Measurements from ENCODE around the gene ARHGAP27. TPM values are rescaled to one million over a fixed set of nuclear protein-coding genes. Genes with fewer than 3 reads are reported as not detected.

ARHGAP27 gene
- polyA plus RNA-seq, 3 donors = 47.2 to 315 (median 55.0) TPM

GRCh38 chr17:45380046-45380765, 52.5 kb downstream of the ARHGAP27 start:
- Histone ChIP-seq H4K20me1 (ENCODE audit: insufficient read depth, low read length) (no peaks in the 10 kb centered on the region), H3K9me3 (replicated peaks in 1 of 2; ENCODE audit: control insufficient read depth in 1 of 2, insufficient read depth in 1 of 2, low read length in 2 of 2) (no peaks in the 10 kb centered on the region), H3K4me2 (replicated peaks; ENCODE audit: extremely low read depth, low read length, poor library complexity, severe bottlenecking) (no peak overlapping the region), H3K27ac (ENCODE audit: low read depth in 1 of 2, low read length in 2 of 2) (no peak overlapping the region), H3K27me3 (ENCODE audit: control insufficient read depth in 2 of 2, insufficient read depth in 2 of 2, low read length in 2 of 2) (peaks cover 0 to 6% of the 10 kb centered on the region in 2 donors), H3K4me3 (replicated peaks in 1 of 3; ENCODE audit: low read depth in 2 of 3, low read length in 3 of 3) (no peak overlapping the region), H3K79me2 (ENCODE audit: insufficient read depth, low read length) (no peaks in the 10 kb centered on the region), H3K4me1 (ENCODE audit: control insufficient read depth in 1 of 2, insufficient read depth in 2 of 2, low read length in 2 of 2) (peaks cover 14 to 17% of the 10 kb centered on the region in 2 donors), H3K36me3 (replicated peaks in 1 of 2; ENCODE audit: control insufficient read depth in 1 of 2, insufficient read depth in 2 of 2, low read length in 2 of 2) (no peaks in the 10 kb centered on the region), H2AFZ (ENCODE audit: insufficient read depth, low read depth, low read length, poor library complexity, severe bottlenecking) (no peak overlapping the region), H3K9ac (ENCODE audit: insufficient read depth, low read length, poor library complexity, severe bottlenecking) (no peak overlapping the region)
- TF ChIP-seq, protein P1, sequence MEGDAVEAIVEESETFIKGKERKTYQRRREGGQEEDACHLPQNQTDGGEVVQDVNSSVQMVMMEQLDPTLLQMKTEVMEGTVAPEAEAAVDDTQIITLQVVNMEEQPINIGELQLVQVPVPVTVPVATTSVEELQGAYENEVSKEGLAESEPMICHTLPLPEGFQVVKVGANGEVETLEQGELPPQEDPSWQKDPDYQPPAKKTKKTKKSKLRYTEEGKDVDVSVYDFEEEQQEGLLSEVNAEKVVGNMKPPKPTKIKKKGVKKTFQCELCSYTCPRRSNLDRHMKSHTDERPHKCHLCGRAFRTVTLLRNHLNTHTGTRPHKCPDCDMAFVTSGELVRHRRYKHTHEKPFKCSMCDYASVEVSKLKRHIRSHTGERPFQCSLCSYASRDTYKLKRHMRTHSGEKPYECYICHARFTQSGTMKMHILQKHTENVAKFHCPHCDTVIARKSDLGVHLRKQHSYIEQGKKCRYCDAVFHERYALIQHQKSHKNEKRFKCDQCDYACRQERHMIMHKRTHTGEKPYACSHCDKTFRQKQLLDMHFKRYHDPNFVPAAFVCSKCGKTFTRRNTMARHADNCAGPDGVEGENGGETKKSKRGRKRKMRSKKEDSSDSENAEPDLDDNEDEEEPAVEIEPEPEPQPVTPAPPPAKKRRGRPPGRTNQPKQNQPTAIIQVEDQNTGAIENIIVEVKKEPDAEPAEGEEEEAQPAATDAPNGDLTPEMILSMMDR (IDR thresholded peaks at IDR 0.05) = no peak
- Mint-ChIP-seq H3K27me3 (ENCODE audit: low read depth in 3 of 3) (peaks cover 3 to 13% (median 12%) of the 10 kb centered on the region in 3 donors), H3K4me1 (peaks cover 24% of the 10 kb centered on the region), H3K36me3 (no peaks in the 10 kb centered on the region), H3K9me3 (peaks cover 0 to 2% (median 0%) of the 10 kb centered on the region in 7 donors), H3K4me3 (no peak overlapping the region), H3K27ac (peak overlapping the region in 2 of 7 donors; percentile 20 to 29)
- intact Hi-C loops (cut with micrococcal nuclease) = loop anchor here in 1 of 2 donors (10.0 kb wide), 1 partner anchor 245 kb away; the partner anchor contains the start of genes ACBD4 and PLCD3
- WGBS (ENCODE audit: insufficient coverage) = 93% methylated on average over 4 of the region's 13 CpGs
- no peak for DNase-seq

DNA sequence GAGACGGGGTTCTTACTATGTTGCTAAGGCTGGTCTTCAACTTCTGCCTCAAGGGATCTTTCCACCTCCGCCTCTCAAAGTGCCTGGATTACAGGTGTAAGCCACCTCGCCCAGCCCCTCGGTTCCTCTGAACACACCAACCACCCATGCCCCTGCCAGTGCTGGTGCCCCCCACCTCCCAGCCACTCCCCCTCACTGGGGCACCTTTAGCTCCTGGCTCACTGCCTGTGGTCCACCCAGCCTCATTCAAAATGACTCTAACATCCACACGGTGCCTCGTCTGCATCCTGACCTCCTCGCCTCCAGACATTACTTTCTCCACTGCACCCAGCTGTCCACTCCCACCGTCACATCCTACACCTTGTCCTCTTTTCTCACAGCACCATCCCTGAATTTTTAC, 55.3 kb downstream of the ARHGAP27 start:
- intact Hi-C loops (cut with micrococcal nuclease) = loop anchor here in 1 of 2 donors (5.0 kb wide), 1 partner anchor 45 kb away; no protein-coding TSS in a partner anchor
- H3K9me3 Mint-ChIP-seq = peaks cover 0 to 2% (median 0%) of the 10 kb centered on the region in 7 donors
- Histone ChIP-seq H3K9me3 (replicated peaks in 1 of 2; ENCODE audit: control insufficient read depth in 1 of 2, insufficient read depth in 1 of 2, low read length in 2 of 2) (no peaks in the 10 kb centered on the region), H2AFZ (ENCODE audit: insufficient read depth, low read depth, low read length, poor library complexity, severe bottlenecking) (no peak overlapping the region), H3K36me3 (replicated peaks in 1 of 2; ENCODE audit: control insufficient read depth in 1 of 2, insufficient read depth in 2 of 2, low read length in 2 of 2) (no peaks in the 10 kb centered on the region), H3K4me1 (ENCODE audit: control insufficient read depth in 1 of 2, insufficient read depth in 2 of 2, low read length in 2 of 2) (peaks cover 21 to 29% of the 10 kb centered on the region in 2 donors), H3K4me2 (replicated peaks; ENCODE audit: extremely low read depth, low read length, poor library complexity, severe bottlenecking) (no peak overlapping the region), H3K27ac (ENCODE audit: low read depth in 1 of 2, low read length in 2 of 2) (no peak overlapping the region), H4K20me1 (ENCODE audit: insufficient read depth, low read length) (no peaks in the 10 kb centered on the region), H3K79me2 (ENCODE audit: insufficient read depth, low read length) (no peaks in the 10 kb centered on the region), H3K4me3 (replicated peaks in 1 of 3; ENCODE audit: low read depth in 2 of 3, low read length in 3 of 3) (no peak overlapping the region), H3K27me3 (ENCODE audit: control insufficient read depth in 2 of 2, insufficient read depth in 2 of 2, low read length in 2 of 2) (peaks cover 0 to 6% of the 10 kb centered on the region in 2 donors), H3K9ac (ENCODE audit: insufficient read depth, low read length, poor library complexity, severe bottlenecking) (no peak overlapping the region)
- peaks cover 0 to 1% of the 10 kb centered on the region in 2 donors for H3K36me3 Mint-ChIP-seq
- peaks cover 26% of the 10 kb centered on the region for H3K4me1 Mint-ChIP-seq
- H3K27me3 Mint-ChIP-seq (ENCODE audit: low read depth in 3 of 3) = peaks cover 7 to 10% (median 9%) of the 10 kb centered on the region in 3 donors
- 94% methylated on average over 8 of the region's 8 CpGs for WGBS (ENCODE audit: insufficient coverage)
- no peak for DNase-seq
- TF ChIP-seq, protein P1 (IDR thresholded peaks at IDR 0.05) = no peak
- no peak overlapping the region for H3K4me3 Mint-ChIP-seq
- no peak overlapping the region for H3K27ac Mint-ChIP-seq
